ENCODE measurements around the gene RGS10. TPM values are rescaled to one million over a fixed set of nuclear protein-coding genes. Genes with fewer than 3 reads are reported as not detected.
"Not testable (repeated sequence)": the region's sequence is repeated elsewhere in the genome, so short reads cannot be mapped to it uniquely, and the experiment has no call there.

Gene RGS10
- total RNA-seq, 1 experiment from 2014 or later = 36.2 TPM

DNA sequence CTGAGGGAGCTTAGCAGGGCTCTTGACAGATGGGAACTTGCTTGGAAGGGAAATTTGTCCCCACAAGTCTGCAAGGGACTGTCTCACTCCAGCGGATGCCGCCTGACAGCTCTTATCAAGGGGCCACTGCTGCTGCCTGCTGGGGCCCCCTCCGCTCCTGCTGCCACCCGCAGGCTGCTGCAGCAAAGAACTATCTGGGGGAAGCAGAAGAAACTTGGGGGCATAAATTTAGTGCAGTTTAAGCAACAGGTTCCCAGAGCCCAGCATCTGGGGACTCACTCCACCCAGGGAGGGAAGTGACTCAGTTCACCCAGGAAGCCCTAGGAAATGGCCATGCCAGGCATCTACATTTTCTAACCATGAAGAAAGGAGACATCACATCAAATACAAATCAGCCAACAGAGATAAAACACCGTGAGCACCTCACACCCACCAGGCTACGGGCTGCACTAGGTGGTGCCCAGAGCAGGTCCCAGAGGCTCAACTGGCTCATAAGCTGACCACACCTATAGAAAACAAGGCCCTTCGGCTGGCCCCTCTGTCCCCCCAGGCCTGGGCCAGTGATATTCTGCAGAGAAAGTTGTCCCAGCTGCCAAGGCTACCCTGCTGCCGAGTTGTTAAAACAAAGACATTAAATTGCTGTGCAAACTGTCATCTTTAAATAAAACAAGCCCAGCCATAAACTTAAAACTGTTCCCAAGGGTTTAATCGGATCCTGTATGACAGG is 3.7 kb downstream of the RGS10 start:
- no peak for DNase-seq (ENCODE audit: low spot score)

- no peak for DNase-seq (ENCODE audit: low spot score)
Measured at GRCh38 chr10:119537953-119538630, 4.4 kb downstream of the RGS10 start.

DNA sequence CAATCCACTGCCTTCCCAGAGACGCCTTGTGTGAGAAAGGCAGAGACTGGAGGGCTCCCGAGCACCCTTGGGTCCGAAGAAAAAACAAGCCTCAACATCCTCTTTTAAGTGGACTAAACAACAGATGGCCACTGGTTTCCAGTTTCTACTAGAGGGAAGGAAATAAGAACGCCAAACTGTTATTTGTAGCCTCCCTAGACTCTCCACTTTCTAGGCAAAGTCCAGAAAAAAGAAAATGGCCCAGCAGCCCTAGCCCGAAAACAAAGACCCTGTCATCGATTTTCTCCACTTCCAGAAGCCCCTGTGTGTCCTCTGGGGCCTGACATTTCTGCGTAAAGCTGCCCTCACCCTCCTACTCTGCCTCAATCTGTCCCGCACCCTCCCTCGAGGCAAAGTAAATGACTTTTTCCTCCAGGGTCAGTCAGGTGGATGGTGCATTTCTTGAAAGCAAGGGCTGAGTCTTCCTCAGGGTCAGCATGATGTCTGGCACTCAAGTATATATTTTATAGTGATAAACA is 6.0 kb downstream of the RGS10 start:
- DNase-seq (ENCODE audit: low spot score) = no peak

GRCh38 chr10:119535837-119536507 is 6.5 kb downstream of the RGS10 start:
- no peak for DNase-seq (ENCODE audit: low spot score)

GRCh38 chr10:119535305-119535704 is 7.2 kb downstream of the RGS10 start:
- no peak for DNase-seq (ENCODE audit: low spot score)

GRCh38 chr10:119533473-119533872 is 9.0 kb downstream of the RGS10 start:
- no peak for DNase-seq (ENCODE audit: low spot score)

DNA sequence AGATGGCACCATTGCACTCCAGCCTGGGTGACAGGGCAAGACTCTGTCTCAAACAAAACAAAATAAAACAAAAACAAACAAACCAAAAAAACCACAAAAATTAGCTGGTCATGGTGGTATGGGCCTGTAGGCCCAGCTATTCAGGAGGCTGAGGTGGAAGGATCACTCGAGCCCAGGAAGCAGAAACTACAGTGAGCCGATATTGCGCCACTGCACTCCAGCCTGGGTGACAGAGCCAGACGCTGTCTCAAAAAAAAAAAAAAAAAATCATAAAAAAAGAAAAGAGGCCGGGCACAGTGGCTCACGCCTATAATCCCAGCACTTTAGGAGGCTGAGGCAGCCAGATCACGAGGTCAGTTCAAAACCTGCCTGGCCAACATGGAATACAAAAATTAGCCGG is 9.7 kb downstream of the RGS10 start:
- DNase-seq (ENCODE audit: low spot score) = not testable (repeated sequence)

DNA sequence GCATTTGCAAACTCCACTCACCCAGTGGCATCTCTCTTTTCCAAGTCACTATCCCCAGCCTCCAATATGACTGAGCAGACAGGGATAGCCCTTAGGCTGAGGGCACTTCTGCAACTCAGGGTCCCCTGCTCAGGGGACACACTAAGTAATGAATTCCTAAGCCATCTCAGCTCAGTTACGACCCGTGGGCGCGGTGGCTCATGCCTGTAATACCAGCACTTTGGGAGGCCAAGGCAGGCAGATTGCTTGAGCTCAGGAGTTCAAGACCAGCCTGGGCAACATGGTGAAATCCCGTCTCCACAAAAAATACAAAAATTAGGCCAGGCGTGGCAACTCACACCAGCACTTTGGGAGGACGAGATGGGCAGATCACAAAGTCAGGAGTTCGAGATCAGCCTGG is 10.3 kb downstream of the RGS10 start:
- not testable (repeated sequence) for DNase-seq (ENCODE audit: low spot score)

GRCh38 chr10:119531067-119531466 is 11.5 kb downstream of the RGS10 start:
- peak; percentile 31 for DNase-seq (ENCODE audit: low spot score)

- peak; percentile 37 for DNase-seq (ENCODE audit: low spot score)
Measured at GRCh38 chr10:119528663-119529237, 13.8 kb downstream of the RGS10 start.

DNA sequence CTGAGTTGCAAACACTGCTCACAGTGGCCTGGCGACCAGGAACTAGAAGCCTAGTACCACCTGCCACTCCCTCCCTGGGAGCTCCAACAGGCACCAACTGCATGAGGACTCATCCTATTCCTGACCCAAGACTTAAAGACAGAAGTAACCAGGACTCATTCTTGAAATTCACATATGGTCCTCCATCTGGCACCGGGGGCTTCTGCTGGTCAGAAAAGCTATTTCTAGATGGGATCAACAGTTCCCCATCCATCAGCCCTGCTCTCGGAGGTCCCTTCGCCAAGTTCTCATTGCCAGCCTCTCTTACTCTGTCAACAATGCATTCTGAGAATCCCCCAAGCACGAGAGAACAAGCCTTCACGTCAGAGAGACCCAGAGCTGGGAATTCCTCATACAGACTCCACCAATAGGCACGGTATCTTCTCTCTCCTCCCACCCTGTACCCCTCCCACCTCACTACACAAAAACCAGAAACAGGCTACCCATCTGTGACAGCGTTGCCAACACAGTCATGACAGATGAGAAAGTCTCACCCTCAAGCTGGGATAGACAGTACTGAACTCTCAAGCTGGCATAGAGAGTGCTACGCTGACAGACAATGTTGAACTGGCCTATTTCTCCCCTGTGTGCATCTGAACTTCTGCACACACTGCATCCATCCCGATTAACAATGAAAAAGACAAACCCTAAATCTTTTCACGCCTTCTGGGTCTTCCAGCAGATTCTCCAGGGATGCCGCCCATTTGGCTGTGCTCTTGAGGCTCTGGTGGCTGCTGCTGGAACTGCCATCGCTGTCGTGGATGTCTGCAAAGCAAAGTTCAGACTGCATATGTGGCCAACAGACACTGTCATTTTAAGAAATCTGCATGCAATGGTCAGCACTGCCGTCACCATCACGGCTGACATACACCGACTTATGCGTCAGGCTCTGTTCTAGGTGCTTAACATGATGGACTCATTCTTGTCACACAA is 15.6 kb downstream of the RGS10 start:
- no peak for DNase-seq (ENCODE audit: low spot score)

GRCh38 chr10:119526149-119526548 is 16.4 kb downstream of the RGS10 start:
- DNase-seq (ENCODE audit: low spot score) = no peak

- no peak for DNase-seq (ENCODE audit: low spot score)
Measured at GRCh38 chr10:119525116-119525515, 17.4 kb downstream of the RGS10 start.

DNA sequence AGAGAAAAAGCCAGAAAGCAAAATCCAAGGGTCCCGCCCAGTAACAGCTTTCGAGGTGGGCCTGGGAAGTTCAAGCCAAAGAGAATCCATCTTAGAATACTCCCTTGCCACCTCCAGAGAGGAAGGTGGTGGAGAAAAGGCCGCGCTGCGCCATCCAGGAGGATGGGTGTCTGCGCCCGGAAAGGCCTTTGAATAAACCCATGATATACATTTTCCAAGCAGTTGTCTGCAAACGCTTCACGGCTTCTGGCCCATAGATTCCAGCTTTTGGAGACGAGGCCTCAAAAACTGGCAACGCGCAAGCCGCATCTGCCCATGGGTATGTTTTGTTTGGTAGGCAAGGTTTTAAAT is 17.8 kb downstream of the RGS10 start:
- no peak for DNase-seq (ENCODE audit: low spot score)

DNA sequence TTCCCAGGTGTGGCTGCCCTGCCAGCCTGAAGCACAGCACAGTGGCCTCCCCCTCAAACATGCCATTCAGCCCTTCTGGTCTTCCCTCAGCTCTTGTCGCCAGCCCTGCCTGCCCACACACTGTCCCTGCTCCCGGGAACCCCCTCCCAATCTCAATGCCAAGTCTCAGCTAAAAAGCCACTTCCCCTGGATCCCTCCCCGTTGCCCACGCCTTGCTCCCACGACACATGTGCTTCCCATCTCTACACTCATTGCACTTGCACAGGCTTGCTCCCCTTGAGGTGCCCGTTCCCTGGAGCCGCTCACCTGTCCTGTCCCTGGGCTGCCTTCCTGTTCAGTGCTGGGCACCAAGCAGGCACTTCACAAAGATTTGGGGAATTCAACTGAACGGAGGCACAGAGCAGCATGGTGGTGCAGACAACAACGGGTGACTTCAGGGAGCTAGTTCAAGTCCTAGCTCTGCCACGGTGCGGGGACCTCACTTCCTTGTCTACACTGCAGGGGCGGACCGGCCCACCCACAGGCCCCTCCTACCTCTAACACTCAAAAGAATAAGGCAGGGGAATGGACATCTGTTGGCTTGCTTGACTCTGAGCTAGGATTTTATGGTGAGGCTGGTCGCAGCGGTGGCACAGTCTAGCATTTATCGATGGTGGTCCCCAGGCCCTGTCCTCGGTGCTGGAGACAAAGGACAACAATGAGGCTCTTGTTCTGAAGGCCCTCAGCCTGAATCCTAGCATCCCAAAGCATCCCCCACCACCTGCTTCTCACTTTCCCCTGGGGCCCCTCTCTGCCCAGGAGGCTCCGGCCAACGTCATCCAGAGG is 18.4 kb downstream of the RGS10 start:
- no peak for DNase-seq (ENCODE audit: low spot score)

- DNase-seq (ENCODE audit: low spot score) = peak; percentile 59
Measured at GRCh38 chr10:119522747-119523426, 19.6 kb downstream of the RGS10 start.

DNA sequence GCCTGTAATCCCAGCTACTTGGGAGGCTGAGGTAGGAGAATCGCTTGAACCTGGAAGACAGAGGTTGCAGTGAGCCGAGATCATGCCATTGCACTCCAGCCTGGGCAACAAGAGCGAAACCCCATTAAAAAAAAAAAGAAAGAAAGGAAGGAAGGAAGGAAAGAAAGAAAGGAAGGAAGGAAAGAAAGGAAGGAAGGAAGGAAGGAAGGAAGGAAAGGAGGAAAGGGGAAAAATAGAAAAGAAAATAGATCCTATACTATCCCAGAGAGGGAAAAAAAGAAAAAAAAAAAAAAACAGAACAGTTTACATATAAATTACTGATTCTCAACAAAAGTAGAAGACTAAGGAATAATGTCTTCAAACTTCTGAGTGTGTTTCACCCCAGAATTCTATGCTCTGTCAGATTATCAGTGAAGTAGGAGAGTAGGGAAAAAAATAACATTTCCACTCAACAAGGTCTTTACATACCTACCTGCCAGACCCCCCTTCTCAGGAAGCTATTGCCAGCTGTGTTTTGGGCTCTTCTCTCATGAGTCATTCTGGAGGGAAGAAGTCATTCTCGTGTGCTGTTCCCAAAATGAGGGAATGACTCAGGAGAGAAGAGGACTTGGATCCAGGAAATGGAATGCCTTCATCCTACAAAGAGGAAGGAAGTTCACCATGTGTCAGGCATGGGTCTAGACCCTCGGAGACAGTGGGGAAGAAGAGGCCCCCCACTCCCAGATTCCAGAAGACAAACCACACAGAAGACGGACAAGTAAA is 20.9 kb downstream of the RGS10 start:
- DNase-seq (ENCODE audit: low spot score) = peak; percentile 78

GRCh38 chr10:119520283-119520682 is 22.2 kb downstream of the RGS10 start:
- no peak for DNase-seq (ENCODE audit: low spot score)

DNA sequence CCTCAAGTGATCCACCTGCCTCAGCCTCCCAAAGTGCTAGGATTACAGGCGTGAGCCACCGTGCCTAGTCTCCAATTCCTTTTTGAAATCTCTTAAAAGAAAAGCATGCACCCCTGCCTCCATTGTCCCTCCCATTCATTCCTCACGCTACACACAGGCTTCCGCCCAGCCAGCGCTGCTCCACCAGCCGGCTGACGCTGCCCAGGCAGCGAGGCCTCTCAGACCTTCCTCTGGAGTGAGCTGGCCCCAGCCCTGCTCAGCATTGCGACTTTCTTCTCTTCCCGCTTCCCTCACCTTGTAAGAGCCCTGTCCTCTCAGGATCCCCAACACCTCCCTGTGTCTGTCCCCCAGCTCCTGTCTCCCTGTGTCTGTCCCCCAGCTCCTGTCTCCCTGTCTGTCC is 23.6 kb downstream of the RGS10 start:
- no peak for DNase-seq (ENCODE audit: low spot score)
